HepG2 (cell line): ENCODE measurements around the gene CARHSP1. TPM values are rescaled to one million over a fixed set of nuclear protein-coding genes. Genes with fewer than 3 reads are reported as not detected.

Experiments used
- ELF4 ChIP-seq: sonication (generic); formaldehyde crosslinking; IDR thresholded peaks from 2 replicates; pipeline ENCODE4 v1.5.0; 2020; ENCODE audit warnings: missing genetic modification reagents, mild to moderate bottlenecking, moderate library complexity, borderline replicate concordance
- FOXK2 ChIP-seq: fragments of 450-650 bp; IDR thresholded peaks from 2 replicates; pipeline ENCODE4 v1.6.1; 2016
- GATAD2A ChIP-seq: IDR thresholded peaks from 2 replicates; pipeline ENCODE4 v1.6.1; 2016
- IKZF4 ChIP-seq: sonication (generic); formaldehyde crosslinking; IDR thresholded peaks from 2 replicates; pipeline ENCODE4 v1.5.1; 2020; ENCODE audit warnings: borderline replicate concordance, mild to moderate bottlenecking, low read depth, missing genetic modification reagents; ENCODE audit errors: not compliant biosample characterization
- KAT7 ChIP-seq: IDR thresholded peaks from 2 replicates; pipeline ENCODE4 v1.6.1; 2018; ENCODE audit warnings: borderline replicate concordance, missing compliant biosample characterization
- PHF8 ChIP-seq: sonication (generic); formaldehyde crosslinking; IDR thresholded peaks from 2 replicates; pipeline ENCODE4 v1.5.0; 2020; ENCODE audit warnings: missing genetic modification reagents
- PRMT3 ChIP-seq: sonication (generic); formaldehyde crosslinking; IDR thresholded peaks from 2 replicates; pipeline ENCODE4 v1.8.1; 2022; ENCODE audit warnings: low read depth, mild to moderate bottlenecking, moderate library complexity, missing genetic modification reagents, borderline replicate concordance
- RAD21 ChIP-seq: fragments of 450-650 bp; formaldehyde crosslinking; IDR thresholded peaks from 2 replicates; pipeline ENCODE4 v1.5.0; 2020; ENCODE audit warnings: mild to moderate bottlenecking
- RELA ChIP-seq: sonication (generic); formaldehyde crosslinking; IDR thresholded peaks from 2 replicates; pipeline ENCODE4 v1.4.0; 2020; ENCODE audit warnings: missing genetic modification reagents
- SMAD3 ChIP-seq: sonication (generic); formaldehyde crosslinking; IDR thresholded peaks from 2 replicates; pipeline ENCODE4 v1.4.0; 2020; ENCODE audit warnings: missing genetic modification reagents
- STAT5B ChIP-seq: sonication (generic); formaldehyde crosslinking; IDR thresholded peaks from 2 replicates; pipeline ENCODE4 v1.4.0; 2020; ENCODE audit warnings: missing genetic modification reagents
- TCF7L2 ChIP-seq: IDR thresholded peaks from 2 replicates; pipeline ENCODE4 v1.6.1; 2011; ENCODE audit warnings: mild to moderate bottlenecking, low read depth, low read length, moderate library complexity
- ZBTB1 ChIP-seq: sonication (generic); formaldehyde crosslinking; IDR thresholded peaks from 2 replicates; pipeline ENCODE4 v1.4.0; 2020; ENCODE audit warnings: missing genetic modification reagents, borderline replicate concordance
- ZFAT ChIP-seq: sonication (generic); formaldehyde crosslinking; conservative IDR thresholded peaks from 2 replicates; pipeline ENCODE4 v1.8.1; 2023; ENCODE audit warnings: missing genetic modification reagents, inconsistent platforms
- ZNF10 ChIP-seq: sonication (generic); formaldehyde crosslinking; IDR thresholded peaks from 2 replicates; pipeline ENCODE4 v1.4.0; 2020; ENCODE audit warnings: mild to moderate bottlenecking, low read depth, missing genetic modification reagents, borderline replicate concordance
- ZNF101 ChIP-seq: sonication (generic); formaldehyde crosslinking; IDR thresholded peaks from 2 replicates; pipeline ENCODE4 v1.4.0; 2020; ENCODE audit warnings: mild to moderate bottlenecking, low read depth, missing genetic modification reagents, borderline replicate concordance
- ZNF234 ChIP-seq: sonication (generic); formaldehyde crosslinking; conservative IDR thresholded peaks from 2 replicates; pipeline ENCODE4 v1.5.1; 2020; ENCODE audit warnings: mild to moderate bottlenecking, missing genetic modification reagents
- ZNF335 ChIP-seq: sonication (generic); formaldehyde crosslinking; IDR thresholded peaks from 2 replicates; pipeline ENCODE4 v1.4.0; 2020; ENCODE audit warnings: missing genetic modification reagents
- ZNF33B ChIP-seq: sonication (generic); formaldehyde crosslinking; IDR thresholded peaks from 2 replicates; pipeline ENCODE4 v1.5.1; 2020; ENCODE audit warnings: mild to moderate bottlenecking, missing genetic modification reagents
- ZNF720 ChIP-seq: sonication (generic); formaldehyde crosslinking; IDR thresholded peaks from 2 replicates; pipeline ENCODE4 v1.4.0; 2020; ENCODE audit warnings: missing genetic modification reagents
- polyA plus RNA-seq, 8 experiments: library from polyadenylated mRNA; depleted of rRNA in 3 of 8; stranded (reverse) in 7 of 8; unstranded in 1 of 8; fragments of >200 nt; fragmentation: Illumina TruSeq in 4 of 8; extraction: Trizol in 4 of 8; gene quantifications; 2 replicates each; pipeline versions ENCODE4 v1.2.1 to v1.2.3, GENCODE V29; 2011 to 2016; ENCODE audit warnings: low read depth in 4 of 8, missing spikeins in 1 of 8, mixed read lengths in 1 of 8; ENCODE audit not compliant: insufficient read depth in 1 of 8
- total RNA-seq, 5 experiments: library from RNA; depleted of rRNA; stranded (reverse); fragments of >200 nt; fragmentation: Illumina TruSeq; extraction: Trizol; gene quantifications; 2 replicates each; pipeline ENCODE4 v1.2.3, GENCODE V29; 2016; ENCODE audit warnings: low read depth in 1 of 5
- TF ChIP-seq, protein P1 (sequence below): sonication (generic); formaldehyde crosslinking; IDR thresholded peaks from 2 replicates; pipeline ENCODE4 v1.4.0; 2020; ENCODE audit warnings: missing genetic modification reagents
- TF ChIP-seq, protein P2 (sequence below): sonication (generic); formaldehyde crosslinking; IDR thresholded peaks from 2 replicates; pipeline ENCODE4 v1.8.1; 2023; ENCODE audit warnings: mild to moderate bottlenecking, missing genetic modification reagents, borderline replicate concordance
- TF ChIP-seq, protein P3 (sequence below): sonication (generic); formaldehyde crosslinking; IDR thresholded peaks from 2 replicates; pipeline ENCODE4 v1.5.0; 2020; ENCODE audit warnings: missing genetic modification reagents
- TF ChIP-seq, protein P4 (sequence below): sonication (generic); formaldehyde crosslinking; IDR thresholded peaks from 2 replicates; pipeline ENCODE4 v1.5.0; 2020; ENCODE audit warnings: mild to moderate bottlenecking, missing genetic modification reagents

The CARHSP1 gene
- total and polyA plus RNA-seq, 2 of the 13 experiments (the other 11 are each of a cell fraction or from before 2014, with no cell fraction given), result 173 to 345 TPM

DNA sequence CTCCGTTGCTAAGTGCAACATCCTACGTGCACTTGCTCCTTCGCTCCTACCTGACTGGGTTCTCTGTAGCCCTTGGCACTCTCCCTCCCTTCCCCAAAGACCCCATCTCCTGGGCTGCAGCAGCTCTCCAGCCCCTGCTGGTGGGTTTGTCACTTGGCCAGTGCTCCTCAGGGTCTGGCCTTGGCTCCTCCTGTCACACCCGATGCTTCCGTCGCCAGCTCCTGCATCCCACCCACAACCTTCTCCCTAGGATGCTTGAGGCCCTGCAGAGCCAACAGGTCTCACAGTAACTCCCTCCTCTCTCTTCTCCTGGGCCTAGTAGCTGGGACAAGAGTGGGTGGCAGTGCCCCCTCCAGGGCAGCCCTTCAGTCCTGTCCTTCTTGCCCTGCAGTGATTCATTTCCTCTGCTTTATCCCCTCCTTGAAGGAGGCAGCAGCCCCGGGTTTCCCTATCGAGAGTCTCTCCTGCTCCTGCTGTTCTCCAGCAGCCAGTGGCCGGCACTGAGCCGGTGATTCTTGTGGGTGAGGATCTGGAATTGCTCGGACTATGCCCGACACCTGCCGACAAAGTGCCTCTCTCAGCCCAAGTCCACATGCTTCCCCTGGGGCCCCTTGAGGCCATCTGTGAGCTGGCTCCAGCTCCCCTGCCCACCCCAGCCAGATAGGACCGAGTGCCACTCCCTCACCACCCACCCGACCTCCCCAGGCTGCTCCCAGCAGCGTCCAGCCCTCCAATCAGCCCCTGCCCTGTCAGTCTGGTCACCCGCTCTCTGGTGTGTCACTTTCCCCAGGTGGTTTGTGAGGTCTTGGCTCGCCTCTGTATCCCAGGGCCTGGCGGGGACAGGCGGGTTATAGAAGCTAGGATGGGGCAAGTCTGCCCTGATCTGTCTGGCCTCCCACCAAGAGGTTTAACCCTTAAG is 17.1 kb upstream of the CARHSP1 start (continued):
- TF ChIP-seq, protein P1, sequence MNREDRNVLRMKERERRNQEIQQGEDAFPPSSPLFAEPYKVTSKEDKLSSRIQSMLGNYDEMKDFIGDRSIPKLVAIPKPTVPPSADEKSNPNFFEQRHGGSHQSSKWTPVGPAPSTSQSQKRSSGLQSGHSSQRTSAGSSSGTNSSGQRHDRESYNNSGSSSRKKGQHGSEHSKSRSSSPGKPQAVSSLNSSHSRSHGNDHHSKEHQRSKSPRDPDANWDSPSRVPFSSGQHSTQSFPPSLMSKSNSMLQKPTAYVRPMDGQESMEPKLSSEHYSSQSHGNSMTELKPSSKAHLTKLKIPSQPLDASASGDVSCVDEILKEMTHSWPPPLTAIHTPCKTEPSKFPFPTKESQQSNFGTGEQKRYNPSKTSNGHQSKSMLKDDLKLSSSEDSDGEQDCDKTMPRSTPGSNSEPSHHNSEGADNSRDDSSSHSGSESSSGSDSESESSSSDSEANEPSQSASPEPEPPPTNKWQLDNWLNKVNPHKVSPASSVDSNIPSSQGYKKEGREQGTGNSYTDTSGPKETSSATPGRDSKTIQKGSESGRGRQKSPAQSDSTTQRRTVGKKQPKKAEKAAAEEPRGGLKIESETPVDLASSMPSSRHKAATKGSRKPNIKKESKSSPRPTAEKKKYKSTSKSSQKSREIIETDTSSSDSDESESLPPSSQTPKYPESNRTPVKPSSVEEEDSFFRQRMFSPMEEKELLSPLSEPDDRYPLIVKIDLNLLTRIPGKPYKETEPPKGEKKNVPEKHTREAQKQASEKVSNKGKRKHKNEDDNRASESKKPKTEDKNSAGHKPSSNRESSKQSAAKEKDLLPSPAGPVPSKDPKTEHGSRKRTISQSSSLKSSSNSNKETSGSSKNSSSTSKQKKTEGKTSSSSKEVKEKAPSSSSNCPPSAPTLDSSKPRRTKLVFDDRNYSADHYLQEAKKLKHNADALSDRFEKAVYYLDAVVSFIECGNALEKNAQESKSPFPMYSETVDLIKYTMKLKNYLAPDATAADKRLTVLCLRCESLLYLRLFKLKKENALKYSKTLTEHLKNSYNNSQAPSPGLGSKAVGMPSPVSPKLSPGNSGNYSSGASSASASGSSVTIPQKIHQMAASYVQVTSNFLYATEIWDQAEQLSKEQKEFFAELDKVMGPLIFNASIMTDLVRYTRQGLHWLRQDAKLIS (CRISPR knock-in tag), result no peak
- TF ChIP-seq TCF7L2 (no peak), PHF8 (no peak; the same call in 1 of the 2 replicates), ZNF335 (CRISPR knock-in tag) (no peak), FOXK2 (no peak), PRMT3 (CRISPR knock-in tag) (no peak), ZNF234 (CRISPR knock-in tag) (no peak), ZNF10 (no peak), SMAD3 (no peak), RAD21 (CRISPR knock-in tag) (no peak; the same call in 1 of the 2 replicates), KAT7 (CRISPR knock-in tag) (no peak), ZNF720 (CRISPR knock-in tag) (no peak), RELA (CRISPR knock-in tag) (no peak), ZFAT (no peak), ZNF101 (no peak), STAT5B (CRISPR knock-in tag) (no peak), ELF4 (CRISPR knock-in tag) (no peak), ZBTB1 (CRISPR knock-in tag) (no peak), ZNF33B (CRISPR knock-in tag) (peak; percentile 21; the same call in 1 of the 2 replicates), GATAD2A (CRISPR knock-in tag) (0 out of 2 replicates have a peak, but pooled peaks have one; percentile 39), IKZF4 (CRISPR knock-in tag) (peak; percentile 29)
- TF ChIP-seq, protein P2, sequence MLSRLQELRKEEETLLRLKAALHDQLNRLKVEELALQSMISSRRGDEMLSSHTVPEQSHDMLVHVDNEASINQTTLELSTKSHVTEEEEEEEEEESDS, result no peak
- TF ChIP-seq, protein P3, sequence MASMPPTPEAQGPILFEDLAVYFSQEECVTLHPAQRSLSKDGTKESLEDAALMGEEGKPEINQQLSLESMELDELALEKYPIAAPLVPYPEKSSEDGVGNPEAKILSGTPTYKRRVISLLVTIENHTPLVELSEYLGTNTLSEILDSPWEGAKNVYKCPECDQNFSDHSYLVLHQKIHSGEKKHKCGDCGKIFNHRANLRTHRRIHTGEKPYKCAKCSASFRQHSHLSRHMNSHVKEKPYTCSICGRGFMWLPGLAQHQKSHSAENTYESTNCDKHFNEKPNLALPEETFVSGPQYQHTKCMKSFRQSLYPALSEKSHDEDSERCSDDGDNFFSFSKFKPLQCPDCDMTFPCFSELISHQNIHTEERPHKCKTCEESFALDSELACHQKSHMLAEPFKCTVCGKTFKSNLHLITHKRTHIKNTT (CRISPR knock-in tag), result no peak
- TF ChIP-seq, protein P4, sequence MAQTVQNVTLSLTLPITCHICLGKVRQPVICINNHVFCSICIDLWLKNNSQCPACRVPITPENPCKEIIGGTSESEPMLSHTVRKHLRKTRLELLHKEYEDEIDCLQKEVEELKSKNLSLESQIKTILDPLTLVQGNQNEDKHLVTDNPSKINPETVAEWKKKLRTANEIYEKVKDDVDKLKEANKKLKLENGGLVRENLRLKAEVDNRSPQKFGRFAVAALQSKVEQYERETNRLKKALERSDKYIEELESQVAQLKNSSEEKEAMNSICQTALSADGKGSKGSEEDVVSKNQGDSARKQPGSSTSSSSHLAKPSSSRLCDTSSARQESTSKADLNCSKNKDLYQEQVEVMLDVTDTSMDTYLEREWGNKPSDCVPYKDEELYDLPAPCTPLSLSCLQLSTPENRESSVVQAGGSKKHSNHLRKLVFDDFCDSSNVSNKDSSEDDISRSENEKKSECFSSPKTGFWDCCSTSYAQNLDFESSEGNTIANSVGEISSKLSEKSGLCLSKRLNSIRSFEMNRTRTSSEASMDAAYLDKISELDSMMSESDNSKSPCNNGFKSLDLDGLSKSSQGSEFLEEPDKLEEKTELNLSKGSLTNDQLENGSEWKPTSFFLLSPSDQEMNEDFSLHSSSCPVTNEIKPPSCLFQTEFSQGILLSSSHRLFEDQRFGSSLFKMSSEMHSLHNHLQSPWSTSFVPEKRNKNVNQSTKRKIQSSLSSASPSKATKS (CRISPR knock-in tag), result no peak
